PC-3 (cell line): Measurements from ENCODE around the gene SEZ6L2. TPM values are rescaled to one million over a fixed set of nuclear protein-coding genes. Genes with fewer than 3 reads are reported as not detected.

Source experiments
- ATAC-seq: fragments of 200-7000 bp; cut with Tn5 transposase; 2 replicates; pipeline ENCODE4 v1.9.1; 2020; ENCODE audit warnings: mild to moderate bottlenecking, moderate library complexity
- BruUV-seq: library from RNA; stranded (reverse); fragments of 400-500 nt; replicated peaks from 2 replicates; lab custom pipeline; 2021; lab: Mats Ljungman, UMichigan
- CTCF ChIA-PET: fragments of 300-600 bp; sonication (Branson Sonifier 250); formaldehyde crosslinking; loops from one replicate; lab custom pipeline; 2022; ENCODE audit warnings: antibody characterized with exemption; lab: Charles Lee
- POLR2A ChIA-PET: fragments of 300-600 bp; sonication (Branson Sonifier 250); formaldehyde crosslinking; loops from one replicate; lab custom pipeline; 2022; ENCODE audit warnings: antibody characterized with exemption; ENCODE audit not compliant: unreplicated experiment; lab: Charles Lee
- DNase-seq: peaks from one replicate; pipeline ENCODE4 v3.0.0-alpha.2; 2015
- H2AFZ ChIP-seq: fragments of 300-600 bp; sonication (generic); 2 replicates; pipeline ENCODE4 v1.6.0; 2016; ENCODE audit warnings: antibody characterized with exemption, low read length
- H3F3A ChIP-seq: fragments of 300-600 bp; sonication (generic); one replicate; pipeline ENCODE4 v1.6.0; 2017; ENCODE audit warnings: antibody characterized with exemption, low read length, control low read depth, mild to moderate bottlenecking; ENCODE audit not compliant: unreplicated experiment
- H3K27ac ChIP-seq: fragments of 300-600 bp; sonication (generic); 2 replicates; pipeline ENCODE4 v1.5.1; 2016; ENCODE audit warnings: mild to moderate bottlenecking, low read length
- H3K27me3 ChIP-seq: fragments of 300-600 bp; sonication (generic); 2 replicates; pipeline ENCODE4 v1.6.1; 2016; ENCODE audit warnings: low read length, mixed read lengths
- H3K36me3 ChIP-seq: fragments of 300-600 bp; sonication (generic); 2 replicates; pipeline ENCODE4 v1.6.1; 2016; ENCODE audit warnings: low read depth, mixed run types, low read length, mixed read lengths
- H3K4me1 ChIP-seq: fragments of 300-600 bp; sonication (generic); 2 replicates; pipeline ENCODE4 v1.5.1; 2016; ENCODE audit warnings: low read length; ENCODE audit not compliant: insufficient read depth
- H3K4me2 ChIP-seq: fragments of 300-600 bp; sonication (generic); 2 replicates; pipeline ENCODE4 v1.6.0; 2016; ENCODE audit warnings: low read length
- H3K4me3 ChIP-seq: fragments of 300-600 bp; sonication (generic); 2 replicates; pipeline ENCODE4 v1.5.1; 2016; ENCODE audit warnings: mild to moderate bottlenecking, low read length, mixed read lengths
- H3K79me2 ChIP-seq: fragments of 300-600 bp; sonication (generic); 2 replicates; pipeline ENCODE4 v1.6.1; 2017; ENCODE audit warnings: low read length, mixed read lengths
- H3K9ac ChIP-seq: fragments of 300-600 bp; sonication (generic); 2 replicates; pipeline ENCODE4 v1.6.0; 2016; ENCODE audit warnings: mild to moderate bottlenecking, low read length
- H3K9me2 ChIP-seq: fragments of 300-600 bp; sonication (generic); replicated peaks from 2 replicates; pipeline ENCODE4 v1.6.1; 2016; ENCODE audit warnings: mixed run types, low read length, mixed read lengths
- H3K9me3 ChIP-seq: fragments of 300-600 bp; sonication (generic); 2 replicates; pipeline ENCODE4 v1.6.1; 2016; ENCODE audit warnings: low read length, mixed read lengths
- H4K20me1 ChIP-seq: fragments of 300-600 bp; sonication (generic); 2 replicates; pipeline ENCODE4 v1.6.1; 2016; ENCODE audit warnings: low read length, mixed read lengths
- EZH2 ChIP-seq: fragments of 300-600 bp; sonication (generic); IDR thresholded peaks from one replicate; pipeline ENCODE4 v1.6.1; 2017; ENCODE audit warnings: antibody characterized with exemption, mild to moderate bottlenecking, low read length; ENCODE audit not compliant: unreplicated experiment
- EZH2phosphoT487 ChIP-seq: fragments of 300-600 bp; sonication (generic); IDR thresholded peaks from 2 replicates; pipeline ENCODE4 v1.6.1; 2018; ENCODE audit warnings: mild to moderate bottlenecking, antibody characterized with exemption, low read length, borderline replicate concordance
- intact Hi-C: fragments of 100-400 bp; cut with micrococcal nuclease; formaldehyde crosslinking; loops from 2 replicates; pipeline ENCODE4 v1.9.0; 2023
- total RNA-seq: library from RNA; depleted of rRNA; stranded (reverse); fragments of >200 nt; gene quantifications from 2 replicates; pipeline ENCODE4 v1.2.3, GENCODE V29; 2014
- TF ChIP-seq, protein P1 (sequence below): fragments of 300-600 bp; sonication (generic); conservative IDR thresholded peaks from 2 replicates; pipeline ENCODE4 v1.5.1; 2017; ENCODE audit warnings: antibody characterized with exemption, low read depth, mild to moderate bottlenecking, low read length

SEZ6L2 gene
- total RNA-seq, 1 experiment from 2014 or later, result 25.3 TPM

DNA sequence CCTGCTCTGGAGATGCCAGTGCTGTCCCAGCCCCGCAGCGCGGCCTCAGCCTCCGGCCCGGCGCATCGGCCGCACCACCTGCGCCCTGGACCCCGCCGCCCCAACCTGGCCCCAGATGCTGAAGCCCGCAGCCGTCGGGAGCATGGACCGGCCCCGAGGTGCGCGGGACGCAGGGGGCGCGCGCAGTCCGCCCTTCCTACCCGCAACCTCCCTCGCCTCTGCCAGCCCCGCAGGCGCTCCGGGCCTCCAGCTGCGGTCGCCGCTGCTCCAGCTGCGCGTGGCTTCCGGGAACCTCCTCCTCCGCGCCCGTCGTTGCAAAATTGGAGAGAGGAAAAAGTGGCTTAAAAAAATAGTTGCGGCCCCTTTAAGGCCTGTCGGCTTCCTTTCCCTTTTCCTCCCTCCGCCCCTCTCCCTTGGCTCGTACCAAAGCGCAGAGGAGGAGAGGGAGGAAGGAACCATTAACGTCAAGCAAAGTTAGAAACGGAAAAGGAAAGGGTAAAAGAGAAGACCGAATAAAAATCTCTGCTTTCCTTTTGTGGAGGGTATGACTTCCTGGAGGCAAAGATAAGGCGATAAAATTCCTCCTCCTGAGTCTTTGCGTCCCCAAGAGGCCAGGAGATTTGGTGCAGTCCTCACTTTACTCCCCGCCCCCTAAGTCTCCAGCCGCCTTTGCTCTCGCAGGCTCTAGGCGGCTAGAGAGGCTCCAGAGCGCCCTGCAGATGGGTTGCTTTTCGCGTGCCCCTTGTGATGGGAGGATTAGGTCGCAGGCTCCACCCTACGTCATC lies 36.3 kb downstream of the SEZ6L2 start, which contains the start of gene CDIPT:
CDIPT (minus strand) TSS at position 343 of the 785 bp plus-strand sequence. CDS start 369 bp downstream, outside the sequence.
- BruUV-seq, result no TSS peak
- peak; percentile 98 for ATAC-seq
- H3K27ac ChIP-seq, result peak within 1 kb of the TSS; percentile 65
- H4K20me1 ChIP-seq, result no peaks in the 10 kb centered on the region
- H3K9me2 ChIP-seq, result no peaks in the 10 kb centered on the region
- H3K4me3 ChIP-seq, result peak within 1 kb of the TSS; percentile 78
- POLR2A ChIA-PET, result no interaction called here
- H3K36me3 ChIP-seq, result no peaks in the 10 kb centered on the region
- peak; percentile 93 for DNase-seq
- no peaks in the 10 kb centered on the region for H3K9me3 ChIP-seq
- H3K4me1 ChIP-seq, result no peaks in the 10 kb centered on the region
- peak within 1 kb of the TSS; percentile 92 for H3K4me2 ChIP-seq
- H2AFZ ChIP-seq, result peak within 1 kb of the TSS; percentile 78
- peaks cover 17% of the 10 kb centered on the region for H3K79me2 ChIP-seq
- CTCF ChIA-PET, result interaction anchor here (1.0 kb wide), 1 partner anchor 37 kb away, joined by 3 read pairs; the partner anchor contains the start of genes ASPHD1 and SEZ6L2
- intact Hi-C loops, result loop anchor here (2.0 to 5.0 kb wide), 3 partner anchors 46 to 159 kb away; partner anchors contain the start of genes C16orf92, INO80E and PAGR1
- no peak for TF ChIP-seq EZH2phosphoT487
- no peak for TF ChIP-seq EZH2
- TF ChIP-seq, protein P1, sequence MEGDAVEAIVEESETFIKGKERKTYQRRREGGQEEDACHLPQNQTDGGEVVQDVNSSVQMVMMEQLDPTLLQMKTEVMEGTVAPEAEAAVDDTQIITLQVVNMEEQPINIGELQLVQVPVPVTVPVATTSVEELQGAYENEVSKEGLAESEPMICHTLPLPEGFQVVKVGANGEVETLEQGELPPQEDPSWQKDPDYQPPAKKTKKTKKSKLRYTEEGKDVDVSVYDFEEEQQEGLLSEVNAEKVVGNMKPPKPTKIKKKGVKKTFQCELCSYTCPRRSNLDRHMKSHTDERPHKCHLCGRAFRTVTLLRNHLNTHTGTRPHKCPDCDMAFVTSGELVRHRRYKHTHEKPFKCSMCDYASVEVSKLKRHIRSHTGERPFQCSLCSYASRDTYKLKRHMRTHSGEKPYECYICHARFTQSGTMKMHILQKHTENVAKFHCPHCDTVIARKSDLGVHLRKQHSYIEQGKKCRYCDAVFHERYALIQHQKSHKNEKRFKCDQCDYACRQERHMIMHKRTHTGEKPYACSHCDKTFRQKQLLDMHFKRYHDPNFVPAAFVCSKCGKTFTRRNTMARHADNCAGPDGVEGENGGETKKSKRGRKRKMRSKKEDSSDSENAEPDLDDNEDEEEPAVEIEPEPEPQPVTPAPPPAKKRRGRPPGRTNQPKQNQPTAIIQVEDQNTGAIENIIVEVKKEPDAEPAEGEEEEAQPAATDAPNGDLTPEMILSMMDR, result peak; percentile 74
- peak within 1 kb of the TSS; percentile 77 for H3K9ac ChIP-seq
- H3K27me3 ChIP-seq, result no peaks in the 10 kb centered on the region
- H3F3A ChIP-seq, result no peaks in the 10 kb centered on the region

DNA sequence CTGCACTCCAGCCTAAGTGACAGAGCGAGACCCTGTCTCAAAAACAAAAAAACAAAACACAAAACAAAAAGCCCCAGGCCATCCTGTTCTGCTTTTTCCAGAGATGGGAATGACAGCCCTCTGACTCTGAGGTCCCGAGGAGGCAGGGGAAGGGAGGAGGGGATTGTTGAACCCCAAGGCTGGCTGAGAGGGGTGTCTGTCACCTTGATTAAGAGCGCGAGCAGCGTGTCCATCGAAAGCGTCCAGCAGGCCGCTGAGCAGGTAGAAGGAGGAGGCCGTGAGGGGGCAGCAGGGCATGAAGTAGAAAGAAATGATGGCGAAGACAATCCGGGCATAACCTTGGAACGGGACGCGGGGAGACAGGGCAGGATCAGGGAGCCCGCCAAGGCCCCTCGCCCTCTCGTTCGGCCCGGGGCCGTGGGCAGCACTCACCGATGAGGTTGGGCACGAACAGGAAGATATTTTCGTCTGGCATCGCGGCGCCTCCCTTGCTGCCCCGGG lies 36.9 kb downstream of the SEZ6L2 start:
- ChIA-PET POLR2A (no interaction called here), CTCF (no interaction called here)
- intact Hi-C loops, result loop anchor here (2.0 to 5.0 kb wide), 3 partner anchors 45 to 160 kb away; partner anchors contain the start of genes C16orf92, INO80E and PAGR1
- Histone ChIP-seq H3K9me2 (no peaks in the 10 kb centered on the region), H4K20me1 (no peaks in the 10 kb centered on the region), H2AFZ (peak overlapping the region; percentile 78), H3K9me3 (no peaks in the 10 kb centered on the region), H3K79me2 (peaks cover 17% of the 10 kb centered on the region), H3K36me3 (no peaks in the 10 kb centered on the region), H3K27ac (no peak overlapping the region), H3K27me3 (no peaks in the 10 kb centered on the region), H3K9ac (peak overlapping the region; percentile 77), H3K4me3 (peak overlapping the region; percentile 78), H3K4me2 (peak overlapping the region; percentile 92), H3K4me1 (no peaks in the 10 kb centered on the region), H3F3A (no peaks in the 10 kb centered on the region)
- TF ChIP-seq, protein P1, result no peak
- TF ChIP-seq EZH2phosphoT487 (no peak), EZH2 (no peak)
- DNase-seq, result peak; percentile 5
- no TSS peak for BruUV-seq
- peak; percentile 30 for ATAC-seq
